H1 (cell line): ENCODE data around the gene IFT122.
"Not testable (repeated sequence)": the region's sequence is repeated elsewhere in the genome, so short reads cannot be mapped to it uniquely, and the experiment has no call there.

Source experiments
- BCL11A ChIP-seq, 2 experiments: IDR thresholded peaks; one replicate each; pipeline ENCODE4 v1.6.1; 2011; ENCODE audit warnings: low read depth in 2 of 2, low read length in 2 of 2, mild to moderate bottlenecking in 2 of 2
- CHD1 ChIP-seq: IDR thresholded peaks from 2 replicates; pipeline ENCODE4 v1.6.1; 2012; ENCODE audit warnings: low read depth, low read length, improper control_type of control experiment
- CTCF ChIP-seq, 3 experiments: IDR thresholded peaks; 1 replicate in 2 of 3; 2 replicates in 1 of 3; pipeline versions ENCODE4 v1.5.1 to v1.6.1; 2011; ENCODE audit warnings: low read length in 3 of 3, mild to moderate bottlenecking in 3 of 3, inconsistent platforms in 2 of 3, low read depth in 1 of 3, moderate library complexity in 1 of 3; ENCODE audit not compliant: insufficient read depth in 1 of 3; ENCODE audit errors: control extremely low read depth in 1 of 3
- EP300 ChIP-seq, 2 experiments: IDR thresholded peaks; 1 replicate in 1 of 2; 2 replicates in 1 of 2; pipeline ENCODE4 v1.6.1; 2011 to 2012; ENCODE audit warnings: low read depth in 2 of 2, low read length in 2 of 2, mild to moderate bottlenecking in 2 of 2, borderline replicate concordance in 1 of 2, inconsistent platforms in 1 of 2, moderate library complexity in 1 of 2
- EZH2 ChIP-seq: fragments of 200-600 bp; sonication (generic); IDR thresholded peaks from 2 replicates; pipeline ENCODE4 v1.7.1; 2012; ENCODE audit warnings: low read depth, mild to moderate bottlenecking, moderate library complexity, low read length, inconsistent platforms; ENCODE audit not compliant: severe bottlenecking
- TAF1 ChIP-seq: IDR thresholded peaks from 2 replicates; pipeline ENCODE4 v1.6.1; 2011; ENCODE audit warnings: mild to moderate bottlenecking, low read depth, low read length
- TCF12 ChIP-seq: IDR thresholded peaks from 2 replicates; pipeline ENCODE4 v1.6.1; 2011; ENCODE audit warnings: low read depth, mild to moderate bottlenecking, low read length

DNA sequence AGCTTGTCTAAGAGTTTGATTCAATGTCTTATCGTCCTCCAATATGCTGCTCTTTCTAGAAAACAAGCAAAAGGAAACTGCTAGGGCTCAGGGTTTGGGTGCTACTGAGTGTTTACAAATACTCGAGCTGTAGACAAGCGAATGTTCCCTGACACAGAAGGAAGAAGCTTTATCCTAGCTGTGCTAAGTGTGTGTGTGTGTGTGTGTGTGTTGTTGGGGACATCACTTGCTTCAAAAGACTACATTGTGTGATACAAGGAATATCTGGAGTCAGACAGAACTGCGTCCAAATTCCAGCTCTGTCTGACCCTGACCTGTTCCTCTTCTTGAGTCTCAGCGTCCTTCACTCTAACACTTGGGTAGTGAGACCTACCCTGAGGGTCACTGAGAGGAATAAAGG lies 54.5 kb downstream of the IFT122 start:
- not testable (repeated sequence) for TF ChIP-seq BCL11A (IDR thresholded peaks at IDR 0.05; ENCODE audit: low read depth in 2 of 2, low read length in 2 of 2); TCF12; EP300 (IDR thresholded peaks at IDR 0.05; ENCODE audit: borderline replicate concordance in 1 of 2, low read depth in 2 of 2, low read length in 2 of 2); EZH2; CTCF (IDR thresholded peaks at IDR 0.05; ENCODE audit: control extremely low read depth in 1 of 3, insufficient read depth in 1 of 3, low read depth in 1 of 3, low read length in 3 of 3); CHD1; TAF1
